Astrocyte of the spinal cord (primary cell): ENCODE results near the gene MYH15.

ENCODE experiments used
- DNase-seq: peaks from one replicate; pipeline ENCODE4 v3.0.0; 2011; ENCODE audit warnings: low read depth, low spot score
- H3K4me3 ChIP-seq: 2 replicates; pipeline ENCODE4 v1.5.1; 2011; ENCODE audit warnings: low read depth, mild to moderate bottlenecking, low read length, moderate library complexity
- CTCF ChIP-seq: IDR thresholded peaks from 2 replicates; pipeline ENCODE4 v1.5.1; 2012; ENCODE audit warnings: low read depth, mild to moderate bottlenecking, low read length, inconsistent platforms
- in situ Hi-C: cut with HindIII; loops from 2 replicates; pipeline ENCODE4 v1.10.0; 2017; ENCODE audit warnings: low sequenced_read_pairs

The MYH15 gene

GRCh38 chr3:108479224-108479623 is 31.2 kb downstream of the MYH15 start:
- no peak for DNase-seq
- no peak overlapping the region for H3K4me3 ChIP-seq
- TF ChIP-seq CTCF = no peak
- in situ Hi-C loops = no loop called here

- no peak overlapping the region for H3K4me3 ChIP-seq
- peak; percentile 73 for TF ChIP-seq CTCF
- in situ Hi-C loops = no loop called here
- peak; percentile 76 for DNase-seq
Measured at GRCh38 chr3:108477511-108478147, 32.8 kb downstream of the MYH15 start.

- no peak for DNase-seq
- TF ChIP-seq CTCF = no peak
- no peak overlapping the region for H3K4me3 ChIP-seq
- in situ Hi-C loops = no loop called here
Measured at GRCh38 chr3:108475220-108475782, 35.1 kb downstream of the MYH15 start.

- no peak overlapping the region for H3K4me3 ChIP-seq
- DNase-seq = peak; percentile 78
- in situ Hi-C loops = no loop called here
- no peak for TF ChIP-seq CTCF
Measured at GRCh38 chr3:108474581-108474980, 35.8 kb downstream of the MYH15 start.

- no peak overlapping the region for H3K4me3 ChIP-seq
- no peak for TF ChIP-seq CTCF
- DNase-seq = no peak
- in situ Hi-C loops = no loop called here
Measured at GRCh38 chr3:108473711-108474110, 36.7 kb downstream of the MYH15 start.

- H3K4me3 ChIP-seq = no peak overlapping the region
- peak; percentile 92 for DNase-seq
- no peak for TF ChIP-seq CTCF
- in situ Hi-C loops = no loop called here
Measured at GRCh38 chr3:108472001-108472591, 38.3 kb downstream of the MYH15 start.
